H1 (cell line): Measurements from ENCODE around the gene PLD3. TPM values are rescaled to one million over a fixed set of nuclear protein-coding genes. Genes with fewer than 3 reads are reported as not detected.

Source experiments
- CTCF ChIA-PET: fragments of 300-600 bp; sonication (Branson Sonifier 250); formaldehyde crosslinking; loops from one replicate; lab custom pipeline; 2021; ENCODE audit not compliant: partially characterized antibody; lab: Charles Lee
- POLR2A ChIA-PET: fragments of 300-600 bp; sonication (Branson Sonifier 250); formaldehyde crosslinking; loops from one replicate; lab custom pipeline; 2021; ENCODE audit warnings: inconsistent platforms; ENCODE audit not compliant: partially characterized antibody; lab: Charles Lee
- DNase-seq, 2 experiments: peaks; one replicate each; pipeline versions ENCODE4 v3.0.0 to v3.0.0-alpha.2; 2010 to 2022; ENCODE audit warnings: low spot score in 2 of 2, low read depth in 1 of 2, mixed read lengths in 1 of 2
- FAIRE-seq: peaks from 2 replicates; lab custom pipeline; 2011; peaks lifted over from hg19 to GRCh38; lab: Jason Lieb, UNC
- H2AFZ ChIP-seq: 2 replicates; pipeline ENCODE4 v1.8.1; 2012; ENCODE audit warnings: low read length, inconsistent platforms
- H2AK5ac ChIP-seq: 2 replicates; pipeline ENCODE4 v1.6.1; 2013; ENCODE audit warnings: low read depth, low read length
- H2BK120ac ChIP-seq: replicated peaks from 2 replicates; pipeline ENCODE3; 2013; ENCODE audit warnings: low read depth, low read length, inconsistent platforms
- H2BK12ac ChIP-seq: 2 replicates; pipeline ENCODE4 v1.6.1; 2013; ENCODE audit warnings: low read depth, low read length
- H2BK15ac ChIP-seq: 2 replicates; pipeline ENCODE4 v1.6.1; 2013; ENCODE audit warnings: low read length
- H2BK20ac ChIP-seq: 2 replicates; pipeline ENCODE4 v1.6.1; 2013; ENCODE audit warnings: low read length
- H2BK5ac ChIP-seq: 2 replicates; pipeline ENCODE4 v1.6.1; 2013; ENCODE audit warnings: low read depth, low read length
- H3K14ac ChIP-seq: 2 replicates; pipeline ENCODE4 v1.6.1; 2013; ENCODE audit warnings: inconsistent platforms; ENCODE audit not compliant: insufficient read length
- H3K18ac ChIP-seq: 2 replicates; pipeline ENCODE4 v1.6.1; 2013; ENCODE audit warnings: low read length; ENCODE audit errors: extremely low read depth
- H3K23ac ChIP-seq: 2 replicates; pipeline ENCODE4 v1.6.1; 2013; ENCODE audit warnings: inconsistent platforms; ENCODE audit not compliant: insufficient read length
- H3K23me2 ChIP-seq: 2 replicates; pipeline ENCODE4 v1.6.1; 2013; ENCODE audit warnings: low read depth, low read length
- H3K27ac ChIP-seq: 2 replicates; pipeline ENCODE4 v1.6.1; 2011; ENCODE audit warnings: low read depth, low read length, inconsistent platforms
- H3K27me3 ChIP-seq, 4 experiments: replicated peaks in 1 of 4; 1 replicate in 1 of 4; 2 replicates in 3 of 4; pipeline versions ENCODE4 v1.6.1 to v1.8.1; 2011 to 2013; ENCODE audit warnings: low read length in 3 of 4, mild to moderate bottlenecking in 3 of 4, inconsistent platforms in 2 of 4, mixed read lengths in 2 of 4, moderate library complexity in 1 of 4; ENCODE audit not compliant: control insufficient read depth in 3 of 4, insufficient read depth in 3 of 4; ENCODE audit errors: extremely low read depth in 1 of 4
- H3K36me3 ChIP-seq, 4 experiments: 2 replicates each; pipeline versions ENCODE4 v1.6.1 to v1.8.1; 2011 to 2013; ENCODE audit warnings: mild to moderate bottlenecking in 4 of 4, low read length in 3 of 4, moderate library complexity in 2 of 4, control low read depth in 1 of 4, inconsistent platforms in 1 of 4; ENCODE audit not compliant: insufficient read depth in 4 of 4, control insufficient read depth in 2 of 4
- H3K4ac ChIP-seq: replicated peaks from 2 replicates; pipeline ENCODE3; 2013; ENCODE audit warnings: low read length, low read depth, mixed read lengths, inconsistent platforms; ENCODE audit not compliant: insufficient read length
- H3K4me1 ChIP-seq, 4 experiments: replicated peaks in 1 of 4; 1 replicate in 1 of 4; 2 replicates in 3 of 4; pipeline versions ENCODE4 v1.6.1 to v1.8.1; 2011 to 2013; ENCODE audit warnings: low read length in 3 of 4, inconsistent platforms in 2 of 4, mixed read lengths in 1 of 4; ENCODE audit not compliant: insufficient read depth in 4 of 4, control insufficient read depth in 3 of 4
- H3K4me2 ChIP-seq, 2 experiments: 2 replicates each; pipeline versions ENCODE4 v1.6.1 to v1.8.1; 2011 to 2013; ENCODE audit warnings: low read depth in 2 of 2, low read length in 2 of 2, control low read depth in 1 of 2, inconsistent platforms in 1 of 2, mild to moderate bottlenecking in 1 of 2; ENCODE audit not compliant: insufficient read depth in 1 of 2
- H3K4me3 ChIP-seq, 4 experiments: fragments of 200-600, 300-600 bp in 1 of 4; sonication (generic), shearing (Covaris generic), sonication (Bioruptor Twin) in 1 of 4; 2 replicates each; pipeline versions ENCODE4 v1.5.1 to v1.8.1; 2011 to 2016; ENCODE audit warnings: low read length in 4 of 4, low read depth in 3 of 4, control low read depth in 2 of 4, inconsistent platforms in 2 of 4, mild to moderate bottlenecking in 2 of 4, mixed read lengths in 1 of 4, moderate library complexity in 1 of 4; ENCODE audit not compliant: insufficient read depth in 2 of 4; ENCODE audit errors: extremely low read depth in 1 of 4
- H3K56ac ChIP-seq: replicated peaks from 2 replicates; pipeline ENCODE3; 2013; ENCODE audit warnings: low read depth, mild to moderate bottlenecking, mixed read lengths, low read length, inconsistent platforms; ENCODE audit not compliant: insufficient read length
- H3K79me1 ChIP-seq: 2 replicates; pipeline ENCODE4 v1.6.1; 2013; ENCODE audit warnings: low read depth, low read length, control low read depth
- H3K79me2 ChIP-seq, 2 experiments: 2 replicates each; pipeline versions ENCODE4 v1.6.1 to v1.8.1; 2012 to 2013; ENCODE audit warnings: low read length in 2 of 2, mild to moderate bottlenecking in 2 of 2, inconsistent platforms in 1 of 2; ENCODE audit not compliant: insufficient read depth in 2 of 2, control insufficient read depth in 1 of 2
- H3K9ac ChIP-seq, 4 experiments: replicated peaks in 1 of 4; 1 replicate in 1 of 4; 2 replicates in 3 of 4; pipeline versions ENCODE4 v1.6.1 to v1.8.1; 2011 to 2013; ENCODE audit warnings: low read depth in 3 of 4, low read length in 3 of 4, control low read depth in 2 of 4, mild to moderate bottlenecking in 2 of 4, moderate library complexity in 2 of 4, inconsistent platforms in 1 of 4; ENCODE audit errors: extremely low read depth in 1 of 4
- H3K9me3 ChIP-seq, 2 experiments: 2 replicates each; pipeline versions ENCODE4 v1.6.1 to v1.8.1; 2012 to 2013; ENCODE audit warnings: mild to moderate bottlenecking in 2 of 2, moderate library complexity in 2 of 2, control low read depth in 1 of 2, inconsistent platforms in 1 of 2, low read depth in 1 of 2, low read length in 1 of 2, mixed read lengths in 1 of 2; ENCODE audit not compliant: insufficient read depth in 2 of 2
- H4K20me1 ChIP-seq, 2 experiments: replicated peaks in 1 of 2; 2 replicates each; pipeline versions ENCODE3 to v1.8.1; 2011 to 2013; ENCODE audit warnings: inconsistent platforms in 2 of 2, low read length in 2 of 2, mild to moderate bottlenecking in 1 of 2; ENCODE audit not compliant: insufficient read depth in 2 of 2, control insufficient read depth in 1 of 2
- H4K5ac ChIP-seq: 2 replicates; pipeline ENCODE4 v1.6.1; 2013; ENCODE audit warnings: low read length, low read depth, mixed read lengths, inconsistent platforms; ENCODE audit not compliant: insufficient read length
- H4K8ac ChIP-seq: 2 replicates; pipeline ENCODE4 v1.8.0; 2013; ENCODE audit warnings: mild to moderate bottlenecking, moderate library complexity, low read length, inconsistent platforms; ENCODE audit not compliant: insufficient read depth; ENCODE audit errors: extremely low read depth
- H4K91ac ChIP-seq: replicated peaks from 2 replicates; pipeline ENCODE3; 2013; ENCODE audit warnings: low read length, mixed read lengths, inconsistent platforms; ENCODE audit not compliant: insufficient read length
- BACH1 ChIP-seq: IDR thresholded peaks from 2 replicates; pipeline ENCODE4 v1.6.1; 2012; ENCODE audit warnings: low read length, improper control_type of control experiment
- BCL11A ChIP-seq, 2 experiments: IDR thresholded peaks; one replicate each; pipeline ENCODE4 v1.6.1; 2011; ENCODE audit warnings: low read depth in 2 of 2, low read length in 2 of 2, mild to moderate bottlenecking in 2 of 2
- EGR1 ChIP-seq: IDR thresholded peaks from 2 replicates; pipeline ENCODE4 v1.6.1; 2011; ENCODE audit warnings: low read depth, low read length, borderline replicate concordance
- NRF1 ChIP-seq: IDR thresholded peaks from 2 replicates; pipeline ENCODE4 v1.6.1; 2011; ENCODE audit warnings: mild to moderate bottlenecking, low read depth, low read length, improper control_type of control experiment
- PHF8 ChIP-seq: fragments of 200-600 bp; sonication (generic); conservative IDR thresholded peaks from 2 replicates; pipeline ENCODE4 v1.7.1; 2012; ENCODE audit warnings: low read depth, mild to moderate bottlenecking, inconsistent platforms, low read length, moderate library complexity
- RBBP5 ChIP-seq: IDR thresholded peaks from 2 replicates; pipeline ENCODE4 v1.7.1; 2012; ENCODE audit warnings: low read depth, mild to moderate bottlenecking, inconsistent platforms, low read length, moderate library complexity, borderline replicate concordance
- SRF ChIP-seq: IDR thresholded peaks from 2 replicates; pipeline ENCODE4 v1.6.1; 2011; ENCODE audit warnings: mild to moderate bottlenecking, low read depth, low read length, moderate library complexity
- SUZ12 ChIP-seq: fragments of 200-600 bp; sonication (generic); IDR thresholded peaks from 2 replicates; pipeline ENCODE4 v1.6.1; 2012; ENCODE audit warnings: mild to moderate bottlenecking, inconsistent platforms, low read length, moderate library complexity, mixed read lengths
- TAF1 ChIP-seq: IDR thresholded peaks from 2 replicates; pipeline ENCODE4 v1.6.1; 2011; ENCODE audit warnings: mild to moderate bottlenecking, low read depth, low read length
- TAF7 ChIP-seq: optimal IDR thresholded peaks from 2 replicates; pipeline ENCODE3; 2011; ENCODE audit warnings: low read depth, mild to moderate bottlenecking, inconsistent platforms, low read length, moderate library complexity, borderline replicate concordance
- WGBS, 2 experiments: shearing (Covaris generic) in 1 of 2; methylation state at CpG; one replicate each; pipeline versions ENCODE4 v1.1.6 to v1.1.7; 2013 to 2015; ENCODE audit warnings: low lambda C conversion rate in 2 of 2, mixed read lengths in 2 of 2, inconsistent platforms in 1 of 2, low coverage in 1 of 2, missing lambda C conversion rate in 1 of 2; ENCODE audit not compliant: insufficient replicate concordance in 2 of 2, insufficient coverage in 1 of 2, insufficient read length in 1 of 2; ENCODE audit errors: extremely low coverage in 1 of 2, missing lambda C conversion rate in 1 of 2; 5-methylcytosine and 5-hydroxymethylcytosine counted together
- polyA plus RNA-seq, 7 experiments: library from polyadenylated mRNA; depleted of rRNA in 3 of 7; stranded (reverse) in 5 of 7; unstranded in 2 of 7; fragments of >200 nt in 5 of 7; fragments of 200-250 nt in 2 of 7; gene quantifications; 1 replicate in 5 of 7; 2 replicates in 1 of 7; 4 replicates in 1 of 7; pipeline versions ENCODE4 v1.2.1 to v1.2.3, GENCODE V29; 2011 to 2013; ENCODE audit warnings: missing spikeins in 2 of 7, mixed read lengths in 2 of 7
- total RNA-seq: library from RNA; stranded (reverse); fragmentation: NEBNext Ultra II Directional; extraction: Animal tissue kit (Norgen Biotek cat#: 25700); gene quantifications from 2 replicates; pipeline ENCODE4 v1.2.1, GENCODE V29; 2021
- TF ChIP-seq, protein P1 (sequence below): IDR thresholded peaks from 2 replicates; pipeline ENCODE4 v1.6.1; 2012; ENCODE audit warnings: inconsistent platforms

The PLD3 gene
- total and polyA plus RNA-seq, 2 of the 8 experiments (the other 6 are each of a cell fraction or from before 2014, with no cell fraction given), result 180 to 543 TPM

DNA sequence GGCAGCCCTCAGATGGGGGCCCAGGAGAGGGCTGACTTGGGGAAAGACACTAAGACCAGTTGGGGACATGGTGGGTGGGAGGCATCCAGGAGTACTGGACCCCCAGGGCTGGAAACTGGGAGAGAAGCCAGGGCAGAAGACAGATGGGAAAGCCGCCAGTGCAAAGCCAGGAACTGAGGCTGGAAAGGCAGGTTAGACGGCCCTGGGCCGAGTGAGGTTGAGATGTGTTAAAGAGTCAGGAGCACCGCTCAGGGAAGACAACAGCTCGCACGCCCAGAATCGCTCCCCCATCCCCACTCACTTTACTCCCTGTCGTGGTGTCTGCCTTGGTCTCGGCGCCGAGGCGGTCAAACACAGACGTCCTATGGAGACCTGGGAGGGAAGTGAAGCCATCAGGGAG lies 24.8 kb upstream of the PLD3 start:
- Histone ChIP-seq H3K14ac (no peak overlapping the region), H3K4me2 (no peak overlapping the region), H3K27ac (no peak overlapping the region), H3K4me1 (no peaks in the 10 kb centered on the region), H4K5ac (no peak overlapping the region), H2AK5ac (no peak overlapping the region), H3K18ac (no peak overlapping the region), H3K4ac (no peak overlapping the region), H3K9ac (no peak overlapping the region), H3K23ac (no peak overlapping the region), H4K8ac (no peak overlapping the region), H3K4me3 (no peak overlapping the region), H3K23me2 (no peaks in the 10 kb centered on the region), H2BK12ac (no peak overlapping the region), H3K36me3 (peaks cover 8 to 36% (median 26%) of the 10 kb centered on the region in 4 experiments; a peak in 7 of 8 replicates), H2BK15ac (no peak overlapping the region), H2BK5ac (no peak overlapping the region), H3K56ac (no peak overlapping the region), H4K20me1 (peaks cover 0 to 3% of the 10 kb centered on the region in 2 experiments), H4K91ac (no peak overlapping the region), H2BK20ac (no peak overlapping the region), H2BK120ac (no peak overlapping the region), H2AFZ (no peak overlapping the region), H3K27me3 (no peaks in the 10 kb centered on the region; a peak in 1 of 7 replicates), H3K79me1 (no peaks in the 10 kb centered on the region), H3K79me2 (no peaks in the 10 kb centered on the region), H3K9me3 (no peaks in the 10 kb centered on the region)
- TF ChIP-seq TAF1 (no peak), TAF7 (no peak), SRF (no peak), BCL11A (IDR thresholded peaks at IDR 0.05; ENCODE audit: low read depth in 2 of 2, low read length in 2 of 2) (no peak), NRF1 (no peak), BACH1 (no peak), PHF8 (no peak), SUZ12 (no peak), EGR1 (no peak), RBBP5 (no peak)
- TF ChIP-seq, protein P1, sequence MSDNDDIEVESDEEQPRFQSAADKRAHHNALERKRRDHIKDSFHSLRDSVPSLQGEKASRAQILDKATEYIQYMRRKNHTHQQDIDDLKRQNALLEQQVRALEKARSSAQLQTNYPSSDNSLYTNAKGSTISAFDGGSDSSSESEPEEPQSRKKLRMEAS, result no peak
- WGBS, 2 experiments, result 93% methylated on average over 13 of the region's 13 CpGs; no CpG with 5 or more reads in 1 of the 2 experiments
- DNase-seq (no peak), FAIRE-seq (no peak)
- ChIA-PET POLR2A (interaction anchor here (1.5 kb wide), 1 partner anchor 8 kb away, joined by 5 read pairs; no protein-coding TSS in a partner anchor), CTCF (interaction anchor here (0.6 to 0.8 kb wide), 2 partner anchors 8 to 153 kb away, joined by 3 to 5 read pairs; no protein-coding TSS in a partner anchor)
